GM18867 (cell line): ENCODE measurements around the gene LMAN2.
A peak's percentile ranks its signal among the peaks of the same experiment; 100 is the strongest.
"Not testable (repeated sequence)": the region's sequence is repeated elsewhere in the genome, so short reads cannot be mapped to it uniquely, and the experiment has no call there.

Experiments
- ATAC-seq: cut with Tn5 transposase; IDR thresholded peaks from one replicate; pipeline ENCODE4 v1.9.1; 2021; ENCODE audit warnings: mild to moderate bottlenecking, moderate library complexity; ENCODE audit not compliant: unreplicated experiment

Gene LMAN2

GRCh38 chr5:177308740-177309139 is 42.7 kb downstream of the LMAN2 start:
- ATAC-seq = no peak

GRCh38 chr5:177307544-177308363 is 43.7 kb downstream of the LMAN2 start:
- no peak for ATAC-seq

- ATAC-seq = no peak
These were observed 44.6 kb downstream of the LMAN2 start for GRCh38 chr5:177306674-177307543.

DNA sequence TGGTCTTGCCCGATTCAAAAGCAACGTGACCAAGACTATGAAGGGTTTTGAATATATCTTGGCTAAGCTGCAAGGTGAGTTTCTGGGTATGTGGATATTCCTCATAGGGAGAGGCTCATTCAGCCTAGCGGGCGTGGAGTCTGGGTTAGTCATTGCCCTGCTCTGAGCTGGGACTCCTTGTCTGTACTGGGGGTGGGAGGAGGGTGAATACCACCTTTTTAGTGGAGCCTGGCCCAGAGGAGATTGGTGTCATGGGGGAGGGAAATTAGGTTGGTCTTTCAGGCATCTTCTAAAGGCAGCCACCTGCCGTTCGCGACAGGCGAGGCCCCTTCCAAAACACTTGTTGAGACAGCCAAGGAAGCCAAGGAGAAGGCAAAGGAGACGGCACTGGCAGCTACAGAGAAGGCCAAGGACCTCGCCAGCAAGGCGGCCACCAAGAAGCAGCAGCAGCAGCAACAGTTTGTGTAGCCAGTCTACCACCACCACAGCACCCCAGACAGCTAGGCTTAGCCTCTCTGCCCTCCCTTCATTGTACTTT is 45.3 kb downstream of the LMAN2 start:
- ATAC-seq = not testable (repeated sequence)

DNA sequence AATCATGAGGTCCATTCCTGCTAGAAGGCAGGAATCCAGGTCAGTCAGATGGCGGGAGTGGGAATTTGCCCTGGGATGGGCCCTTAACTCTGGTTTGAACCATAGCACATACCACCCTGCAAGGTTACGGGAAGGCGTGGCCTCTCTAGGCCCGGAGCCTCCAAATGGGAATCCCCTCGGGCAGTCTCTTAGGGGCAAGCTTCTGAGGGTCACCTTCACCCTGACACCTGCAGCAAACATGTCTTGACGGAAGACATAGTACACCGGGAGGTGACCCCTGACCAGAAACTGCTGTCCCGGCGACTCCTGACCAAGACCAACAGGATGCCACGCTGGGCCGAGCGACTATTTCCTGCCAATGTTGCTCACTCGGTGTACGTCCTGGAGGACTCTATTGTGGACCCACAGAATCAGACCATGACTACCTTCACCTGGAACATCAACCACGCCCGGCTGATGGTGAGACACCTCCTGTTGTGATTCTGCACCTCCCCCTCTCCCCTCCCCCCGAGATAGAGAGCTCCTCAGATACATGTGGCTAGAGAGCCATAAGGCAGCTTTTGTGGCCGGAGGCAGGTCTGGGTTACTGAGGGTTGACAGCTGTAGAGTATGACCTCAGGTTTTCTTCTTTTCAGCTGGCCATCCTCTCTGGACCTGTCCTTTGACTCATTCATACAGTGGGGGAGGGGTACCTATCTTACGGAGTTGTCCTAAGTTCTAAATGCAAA is 46.9 kb downstream of the LMAN2 start:
- ATAC-seq = no peak

- peak; percentile 4 for ATAC-seq
These were observed 47.5 kb downstream of the LMAN2 start for GRCh38 chr5:177303925-177304391.

DNA sequence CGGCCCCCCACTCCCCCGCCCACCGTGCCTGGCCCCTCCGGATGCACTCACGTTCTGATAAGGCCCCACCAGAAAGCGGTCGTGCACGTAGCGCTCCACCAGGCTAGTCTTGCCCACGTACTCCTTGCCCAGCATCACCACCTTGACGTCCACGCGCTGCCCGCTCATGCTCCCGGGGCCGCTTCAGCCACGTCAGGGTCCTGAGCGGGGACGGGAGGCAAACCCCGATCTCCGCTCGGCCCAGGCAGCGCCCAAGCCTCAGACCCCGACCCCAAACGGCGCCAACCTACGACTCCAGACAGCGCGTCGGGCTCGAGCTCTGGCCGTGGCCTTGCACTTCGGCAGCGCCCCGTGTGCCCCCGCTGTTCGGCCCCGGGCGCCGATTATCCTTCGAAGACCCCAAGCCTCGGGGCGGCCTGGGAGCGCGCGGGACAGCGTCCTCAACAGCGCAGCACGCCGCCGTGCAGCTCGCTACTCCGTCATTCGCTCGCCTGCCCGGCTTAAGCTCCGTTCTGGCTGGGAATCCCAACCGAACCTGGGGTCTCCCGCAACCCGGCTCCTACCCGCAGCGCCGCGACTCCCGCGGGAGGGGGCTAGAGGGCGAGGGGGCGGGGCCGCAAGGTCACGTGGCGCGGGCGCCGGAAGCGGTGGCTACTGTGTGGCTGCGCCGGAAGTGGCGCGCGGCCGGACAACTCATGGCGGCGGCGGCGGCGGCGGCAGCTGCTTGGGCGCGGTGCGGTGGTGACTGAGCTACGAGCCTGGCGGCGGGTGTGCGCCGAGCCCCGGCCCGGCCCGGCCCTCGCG is 48.1 kb downstream of the LMAN2 start, which contains the start of the genes PRELID1 and RAB24:
PRELID1 (plus strand) TSS at position 679 of the 804 bp plus-strand sequence. CDS start 187 bp downstream, outside the sequence.
RAB24 (minus strand) TSS at position 599 of the 804 bp plus-strand sequence; CDS start at position 168, 431 bp downstream.
- ATAC-seq = peak; percentile 59

DNA sequence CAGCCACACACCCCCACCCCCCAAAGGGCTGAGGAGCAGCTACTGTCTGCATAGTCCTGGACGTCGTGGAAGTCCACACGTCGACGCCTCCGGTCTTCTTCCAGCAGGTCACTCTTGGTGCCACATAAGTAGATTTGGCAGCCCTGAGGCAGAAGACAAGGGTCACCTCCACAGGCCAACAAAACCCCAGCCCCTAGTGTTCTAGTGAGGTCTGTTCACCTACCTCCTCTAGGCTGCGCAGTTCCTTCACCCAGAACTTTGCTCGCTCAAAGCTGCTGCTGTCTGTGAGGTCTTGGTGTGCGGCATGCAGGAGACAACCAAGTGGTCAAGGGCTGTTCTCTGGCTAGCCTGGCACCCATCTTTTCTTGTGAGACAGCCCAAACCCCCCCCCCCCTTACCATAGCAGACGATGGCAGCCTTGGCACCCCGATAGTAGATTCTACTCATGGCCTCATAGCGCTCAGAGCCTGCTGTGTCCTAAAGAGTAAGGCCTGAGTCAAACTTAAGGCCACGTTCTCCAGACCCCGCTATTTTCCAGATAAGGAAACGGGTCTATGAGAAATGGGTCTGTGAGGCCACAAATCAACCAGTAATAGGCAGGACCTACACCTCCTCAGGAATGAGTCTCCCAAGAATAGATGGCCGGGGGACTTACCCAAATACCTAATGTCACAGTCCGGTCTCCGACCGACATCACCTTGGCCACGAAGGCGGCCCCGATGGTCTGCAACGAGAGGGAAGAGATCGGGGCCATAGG is 48.9 kb downstream of the LMAN2 start:
- ATAC-seq = no peak

DNA sequence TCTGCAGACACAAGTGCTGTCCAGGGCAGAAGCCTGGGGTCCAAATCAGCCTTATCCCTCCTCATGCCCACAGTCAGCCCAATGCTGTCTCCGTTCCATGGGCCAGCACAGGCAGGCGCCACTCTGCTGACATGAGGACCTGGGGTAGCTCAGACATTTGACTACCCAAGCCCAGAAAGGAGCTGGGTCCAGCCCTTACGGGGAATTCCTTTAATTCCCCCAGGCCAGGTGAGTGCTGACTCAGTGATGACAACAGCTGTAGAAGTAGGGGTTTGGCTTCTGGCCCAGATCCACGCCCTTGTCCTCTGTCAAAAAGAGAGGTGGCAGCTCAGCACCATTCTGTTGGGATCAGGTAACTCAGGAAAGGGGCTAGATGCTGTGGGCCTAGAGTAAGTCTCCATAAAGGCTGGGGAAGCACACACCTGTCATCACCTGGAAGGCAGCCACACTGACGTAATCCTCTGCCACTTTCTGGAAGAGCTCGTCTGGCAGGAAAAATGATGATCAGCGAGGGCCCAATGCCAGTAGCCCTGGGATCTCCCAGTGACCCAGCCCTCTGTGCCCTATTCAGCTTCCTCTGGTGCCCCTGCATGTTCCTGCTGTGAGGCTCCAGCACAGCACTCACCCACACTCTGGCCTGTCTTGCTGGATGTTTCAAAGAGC is 49.8 kb downstream of the LMAN2 start:
- no peak for ATAC-seq

GRCh38 chr5:177300951-177301350 is 50.5 kb downstream of the LMAN2 start:
- no peak for ATAC-seq

DNA sequence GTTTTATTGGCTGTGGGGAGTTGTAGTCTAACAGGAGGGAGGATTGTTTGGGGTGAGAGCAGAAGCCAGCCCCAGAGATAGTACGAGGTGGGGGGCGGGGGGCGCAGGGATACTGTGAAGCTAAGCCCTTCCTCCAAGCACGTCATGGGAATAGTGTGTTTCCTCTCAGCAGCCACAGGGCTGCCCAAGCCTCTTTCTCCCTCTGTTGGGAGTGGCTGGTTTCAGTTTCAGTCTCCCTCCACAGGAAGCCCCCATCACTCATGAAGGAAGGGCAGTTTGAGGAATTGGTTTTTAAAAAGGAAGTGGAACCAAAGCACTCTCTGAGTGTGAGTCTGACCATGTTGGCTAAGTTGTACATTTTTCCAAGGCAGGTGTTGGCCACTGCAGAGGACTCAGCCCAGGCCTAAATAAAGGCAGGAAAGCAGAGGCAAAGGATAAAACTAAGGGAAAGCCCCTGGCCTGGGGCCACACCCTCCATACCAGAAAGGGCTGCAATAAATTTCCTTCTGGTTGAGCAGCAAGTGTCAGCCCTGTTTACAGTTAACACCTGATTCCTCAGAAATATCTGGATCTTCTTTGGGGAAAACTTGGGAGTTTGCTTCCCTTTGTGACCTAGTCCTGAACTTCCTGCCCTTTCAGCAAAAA is 51.1 kb downstream of the LMAN2 start:
- ATAC-seq = peak; percentile 26

- ATAC-seq = no peak
These were observed 51.8 kb downstream of the LMAN2 start for GRCh38 chr5:177299697-177300096.

DNA sequence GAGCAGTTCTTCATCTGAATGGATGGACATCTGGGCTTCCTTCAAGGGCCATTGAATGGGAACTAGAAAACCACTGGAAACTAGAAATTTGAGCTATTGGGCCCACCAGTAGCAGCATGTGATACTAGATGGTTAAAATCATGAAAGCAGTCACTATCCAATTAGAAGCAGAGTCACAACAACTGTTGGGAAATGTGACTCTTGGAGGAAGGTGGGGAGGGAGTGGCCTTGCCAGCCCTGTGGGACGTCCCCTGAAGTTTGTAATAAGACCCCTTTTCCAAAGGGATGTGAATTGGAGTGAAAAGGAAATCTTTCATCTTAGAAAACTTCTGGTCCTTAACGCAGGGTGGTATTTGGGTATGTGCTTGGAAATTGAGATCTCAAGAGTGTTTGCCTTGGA is 53.5 kb downstream of the LMAN2 start:
- ATAC-seq = no peak

- no peak for ATAC-seq
These were observed 54.9 kb downstream of the LMAN2 start for GRCh38 chr5:177296581-177296980.

- no peak for ATAC-seq
These were observed 55.5 kb downstream of the LMAN2 start for GRCh38 chr5:177295924-177296323.

DNA sequence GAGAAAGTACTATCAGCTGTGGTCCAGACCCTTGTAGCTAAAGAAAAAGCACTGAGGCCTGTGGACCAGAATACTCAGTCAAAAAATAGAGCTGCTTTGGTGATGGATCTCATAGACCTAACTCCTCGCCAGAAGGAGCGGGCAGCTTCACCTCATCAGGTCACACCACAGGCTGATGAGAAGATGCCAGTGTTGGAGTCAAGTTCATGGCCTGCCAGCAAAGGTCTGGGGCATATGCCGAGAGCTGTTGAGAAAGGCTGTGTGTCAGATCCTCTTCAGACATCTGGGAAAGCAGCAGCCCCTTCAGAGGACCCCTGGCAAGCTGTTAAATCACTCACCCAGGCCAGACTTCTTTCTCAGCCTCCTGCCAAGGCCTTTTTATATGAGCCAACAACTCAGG is 56.8 kb downstream of the LMAN2 start:
- ATAC-seq = no peak

GRCh38 chr5:177293819-177294581 is 57.5 kb downstream of the LMAN2 start:
- no peak for ATAC-seq
